SK-N-SH treated with all-trans-retinoic acid at 6 μM for 48 hours (cell line): Measurements from ENCODE around the gene NKX2-4.

Experiments used
- BACH2 ChIP-seq: fragments of 250-450 bp; sonication (Bioruptor Pico); IDR thresholded peaks from 2 replicates; pipeline ENCODE4 v1.9.0; 2021; ENCODE audit warnings: mild to moderate bottlenecking, borderline replicate concordance
- CSDC2 ChIP-seq: fragments of 250-450 bp; sonication (Bioruptor Pico); IDR thresholded peaks from 2 replicates; pipeline ENCODE4 v1.5.0; 2020; ENCODE audit warnings: mild to moderate bottlenecking, moderate library complexity
- OSR1 ChIP-seq: fragments of 250-450 bp; sonication (Bioruptor Pico); IDR thresholded peaks from 2 replicates; pipeline ENCODE4 v1.8.0; 2022; ENCODE audit warnings: moderate library complexity, mild to moderate bottlenecking, inconsistent platforms
- ZFP30 ChIP-seq: fragments of 450-650 bp; formaldehyde crosslinking; IDR thresholded peaks from 2 replicates; pipeline ENCODE4 v1.5.0; 2022; ENCODE audit warnings: mild to moderate bottlenecking, moderate library complexity

DNA sequence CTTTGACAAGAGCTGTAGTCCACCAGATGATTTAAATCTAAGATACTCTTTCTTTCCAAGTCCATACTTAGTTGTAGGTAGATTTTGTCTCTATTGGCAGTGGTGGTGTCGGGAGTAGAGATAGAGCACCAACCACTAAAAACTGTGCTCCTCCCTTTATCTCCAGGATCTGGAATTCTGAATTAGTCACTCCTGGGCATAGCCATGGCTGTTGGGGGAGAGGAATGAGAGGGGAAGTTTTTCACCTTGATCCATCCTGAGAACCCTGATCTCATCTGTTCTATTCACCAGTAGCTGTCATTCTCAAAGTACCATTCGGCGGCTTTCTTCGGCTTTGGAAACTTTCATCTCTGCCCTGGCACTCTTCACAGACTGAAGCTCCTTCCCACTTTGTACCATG lies 35.6 kb upstream of the NKX2-4 start:
- TF ChIP-seq ZFP30: no peak
- no peak for TF ChIP-seq CSDC2 (CRISPR knock-in tag)
- TF ChIP-seq OSR1 (CRISPR knock-in tag): no peak
- TF ChIP-seq BACH2 (CRISPR knock-in tag): no peak
